GM21529 (cell line): ENCODE measurements around the gene GNB1.
"Not testable (repeated sequence)": the region's sequence is repeated elsewhere in the genome, so short reads cannot be mapped to it uniquely, and the experiment has no call there.

Experiments
- ATAC-seq: cut with Tn5 transposase; IDR thresholded peaks from one replicate; pipeline ENCODE4 v1.9.1; 2021; ENCODE audit not compliant: unreplicated experiment

Gene GNB1

GRCh38 chr1:1892079-1892762 lies 1.3 kb upstream of the GNB1 start:
- ATAC-seq, result no peak

- peak; percentile 31 for ATAC-seq
Measured at GRCh38 chr1:1891349-1892078, 627 bp upstream of the GNB1 start.

- peak; percentile 33 for ATAC-seq
Measured at GRCh38 chr1:1889847-1890505, 911 bp downstream of the GNB1 start.

- no peak for ATAC-seq
Measured at GRCh38 chr1:1889090-1889750, 1.7 kb downstream of the GNB1 start.

GRCh38 chr1:1883890-1884289 lies 7.0 kb downstream of the GNB1 start:
- not testable (repeated sequence) for ATAC-seq

- no peak for ATAC-seq
Measured at GRCh38 chr1:1883092-1883873, 7.6 kb downstream of the GNB1 start.

- ATAC-seq, result no peak
Measured at GRCh38 chr1:1881727-1882126, 9.2 kb downstream of the GNB1 start.

- no peak for ATAC-seq
Measured at GRCh38 chr1:1880617-1881312, 10.1 kb downstream of the GNB1 start.

- no peak for ATAC-seq
Measured at GRCh38 chr1:1879942-1880341, 10.9 kb downstream of the GNB1 start.

GRCh38 chr1:1877865-1878436 lies 12.9 kb downstream of the GNB1 start:
- no peak for ATAC-seq

GRCh38 chr1:1876335-1876930 lies 14.5 kb downstream of the GNB1 start:
- no peak for ATAC-seq

GRCh38 chr1:1875932-1876331 lies 15.0 kb downstream of the GNB1 start:
- ATAC-seq, result no peak

- ATAC-seq, result no peak
Measured at GRCh38 chr1:1874901-1875300, 16.0 kb downstream of the GNB1 start.

GRCh38 chr1:1873186-1873585 lies 17.7 kb downstream of the GNB1 start:
- ATAC-seq, result no peak

- ATAC-seq, result no peak
Measured at GRCh38 chr1:1872329-1872994, 18.4 kb downstream of the GNB1 start.

GRCh38 chr1:1869469-1869868 lies 21.4 kb downstream of the GNB1 start:
- ATAC-seq, result no peak

GRCh38 chr1:1867164-1867563 lies 23.7 kb downstream of the GNB1 start:
- no peak for ATAC-seq

GRCh38 chr1:1862905-1863547 lies 27.9 kb downstream of the GNB1 start:
- no peak for ATAC-seq
